Measurements from ENCODE around the gene INTS1. TPM values are rescaled to one million over a fixed set of nuclear protein-coding genes. Genes with fewer than 3 reads are reported as not detected.

The INTS1 gene
- total and polyA plus RNA-seq, 11 donors = 35.5 to 67.4 (median 45.3) TPM

GRCh38 chr7:1421020-1421790 lies 83.0 kb downstream of the INTS1 start:
- TF ChIP-seq CTCF (IDR thresholded peaks at IDR 0.05) (no peak), POLR2A (IDR thresholded peaks at IDR 0.05) (no peak)
- no peak for ATAC-seq
- Histone ChIP-seq H3K4me1 (peaks cover 0 to 8% (median 0%) of the 10 kb centered on the region in 12 donors), H3K9me3 (no peaks in the 10 kb centered on the region), H3K27ac (no peak overlapping the region), H3K36me3 (no peaks in the 10 kb centered on the region), H3K27me3 (peaks cover 0 to 46% (median 10%) of the 10 kb centered on the region in 9 donors), H3K4me3 (no peak overlapping the region)
- WGBS, 4 donors = 88% methylated on average over 33 to 41 of the region's 41 CpGs
- no peak for DNase-seq
- intact Hi-C loops (cut with DNase I) = no loop called here

Other genes with a start within 250 kb of the INTS1 start
- 10 to 100 TPM in 2 of 9 donors, 1 to 10 TPM in 7; 2.5 to 18.3 (median 7.3) TPM for gene MICALL2, start 44.9 kb downstream of the INTS1 start, total RNA-seq
- gene MICALL2, start 44.9 kb downstream of the INTS1 start, polyA plus RNA-seq = 10 to 100 TPM; 10.9 to 12.6 TPM
- gene MAFK, start 26.3 kb upstream of the INTS1 start, total RNA-seq = 100 to 1,000 TPM in 5 of 9 donors, 10 to 100 TPM in 4; 34.3 to 138 (median 121) TPM
- 100 to 1,000 TPM in 1 of 2 donors, 10 to 100 TPM in 1; 94.8 to 165 TPM for gene MAFK, start 26.3 kb upstream of the INTS1 start, polyA plus RNA-seq
- under 1 TPM; 0.19 to 0.85 (median 0.47) TPM for gene TMEM184A, start 51.8 kb upstream of the INTS1 start, total RNA-seq
- under 1 TPM; 0.19 to 0.99 TPM for gene TMEM184A, start 51.8 kb upstream of the INTS1 start, polyA plus RNA-seq
- gene PSMG3, start 65.6 kb upstream of the INTS1 start, total RNA-seq = 10 to 100 TPM in 8 of 9 donors, 1 to 10 TPM in 1; 7.3 to 27.6 (median 13.3) TPM
- gene PSMG3, start 65.6 kb upstream of the INTS1 start, polyA plus RNA-seq = 10 to 100 TPM; 34.3 to 36.5 TPM
- 10 to 100 TPM in 1 of 9 donors, 1 to 10 TPM in 8; 3.8 to 18.6 (median 6.8) TPM for gene ELFN1, start 165.9 kb upstream of the INTS1 start, total RNA-seq
- gene ELFN1, start 165.9 kb upstream of the INTS1 start, polyA plus RNA-seq = 1 to 10 TPM; 2.6 to 5.9 TPM

All from heart left ventricle (tissue), 16 donors.